ENCODE results near the gene CCNB2. TPM values are rescaled to one million over a fixed set of nuclear protein-coding genes. Genes with fewer than 3 reads are reported as not detected.

The CCNB2 gene
- total RNA-seq, 2 donors from 2014 or later, result 8.3 to 12.2 TPM

GRCh38 chr15:59104602-59104911 lies 389 bp upstream of the CCNB2 start:
- TF ChIP-seq CTCF (IDR thresholded peaks at IDR 0.05), result no peak
- TF ChIP-seq POLR2A (IDR thresholded peaks at IDR 0.05), result no peak
- no peak for TF ChIP-seq POLR2AphosphoS5 (IDR thresholded peaks at IDR 0.05)
- H3K27ac ChIP-seq, result peak overlapping the region; percentile 65 to 69
- no peaks in the 10 kb centered on the region for H3K9me3 ChIP-seq
- no peak for DNase-seq (ENCODE audit: low spot score)
- peak overlapping the region; percentile 50 to 72 for H3K4me3 ChIP-seq
- H3K4me1 ChIP-seq (replicated peaks), result no peaks in the 10 kb centered on the region
- WGBS, result under 1% methylated on average over 9 of the region's 9 CpGs
- intact Hi-C loops (cut with DNase I), result no loop called here
- H3K27me3 ChIP-seq (replicated peaks; ENCODE audit: insufficient read depth), result no peaks in the 10 kb centered on the region
- no peaks in the 10 kb centered on the region for H3K36me3 ChIP-seq

DNA sequence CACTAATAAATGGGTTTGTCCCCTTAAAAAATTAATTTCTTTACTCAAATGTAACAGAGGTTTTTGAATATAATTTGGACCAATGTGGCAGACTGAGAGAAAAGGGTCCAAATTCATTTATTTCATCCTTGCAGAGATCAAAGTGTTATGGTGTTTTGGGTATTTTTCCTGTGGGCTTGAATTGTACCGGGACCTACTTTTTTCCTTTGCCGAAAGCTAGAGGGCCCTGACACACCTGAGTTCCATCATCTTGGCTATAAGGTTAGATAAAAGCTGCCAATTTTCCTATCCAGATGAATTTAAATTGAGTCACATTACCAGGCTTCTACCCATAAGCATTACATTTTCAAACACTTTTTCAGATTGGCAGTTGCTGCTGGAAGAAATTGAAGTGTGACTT lies 908 bp downstream of the CCNB2 start:
- DNase-seq (ENCODE audit: low spot score), result no peak
- H3K4me3 ChIP-seq, result peak overlapping the region; percentile 50 to 72

GRCh38 chr15:59111251-59111650 lies 6.3 kb downstream of the CCNB2 start:
- intact Hi-C loops (cut with DNase I), result loop anchor here (2.0 kb wide), 1 partner anchor 28 kb away; no protein-coding TSS in a partner anchor
- TF ChIP-seq CTCF (IDR thresholded peaks at IDR 0.05) (no peak), POLR2AphosphoS5 (IDR thresholded peaks at IDR 0.05) (no peak)
- no peaks in the 10 kb centered on the region for H3K27me3 ChIP-seq (replicated peaks; ENCODE audit: insufficient read depth)
- DNase-seq (ENCODE audit: low spot score), result no peak
- 86% methylated on average over 4 of the region's 4 CpGs for WGBS
- no peaks in the 10 kb centered on the region for H3K9me3 ChIP-seq
- H3K4me1 ChIP-seq (replicated peaks), result no peaks in the 10 kb centered on the region
- no peaks in the 10 kb centered on the region for H3K36me3 ChIP-seq
- no peak overlapping the region for H3K27ac ChIP-seq
- H3K4me3 ChIP-seq, result no peak overlapping the region

More for the DNA sequence above, 908 bp downstream of the CCNB2 start:
- no peaks in the 10 kb centered on the region for H3K9me3 ChIP-seq
- H3K27me3 ChIP-seq (replicated peaks; ENCODE audit: insufficient read depth), result no peaks in the 10 kb centered on the region
- TF ChIP-seq POLR2A (IDR thresholded peaks at IDR 0.05) (no peak), CTCF (IDR thresholded peaks at IDR 0.05) (peak in 2 of 4 experiments; percentile 11 to 39)
- 42% methylated on average over 2 of the region's 2 CpGs for WGBS
- intact Hi-C loops (cut with DNase I), result no loop called here
- peak overlapping the region in 1 of 2 donors; percentile 69 for H3K27ac ChIP-seq
- no peaks in the 10 kb centered on the region for H3K4me1 ChIP-seq (replicated peaks)
- no peaks in the 10 kb centered on the region for H3K36me3 ChIP-seq

DNA sequence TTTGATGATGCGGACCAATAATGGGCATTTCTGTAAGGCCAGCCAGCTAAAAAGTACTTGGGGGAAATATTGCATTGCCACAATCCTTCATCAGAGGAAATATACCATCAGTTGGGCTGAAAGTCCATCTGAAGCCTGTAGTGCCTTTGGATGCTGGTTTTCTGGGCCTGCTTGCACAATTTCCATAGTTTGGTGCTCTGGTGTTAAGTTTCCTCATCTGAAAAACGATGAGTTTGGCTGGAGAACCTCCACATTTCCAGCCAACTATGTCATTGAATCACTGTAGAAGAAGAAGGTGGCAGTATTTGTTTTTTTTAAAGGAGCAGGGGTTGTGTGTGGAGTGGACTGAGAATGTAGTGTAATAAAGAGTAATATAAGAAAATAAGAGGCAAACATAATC lies 10.1 kb downstream of the CCNB2 start:
- H3K36me3 ChIP-seq, result no peaks in the 10 kb centered on the region
- TF ChIP-seq POLR2AphosphoS5 (IDR thresholded peaks at IDR 0.05), result no peak
- no peak for TF ChIP-seq POLR2A (IDR thresholded peaks at IDR 0.05)
- TF ChIP-seq CTCF (IDR thresholded peaks at IDR 0.05), result no peak
- no peak overlapping the region for H3K4me3 ChIP-seq
- no peaks in the 10 kb centered on the region for H3K4me1 ChIP-seq (replicated peaks)
- H3K9me3 ChIP-seq, result no peaks in the 10 kb centered on the region
- DNase-seq (ENCODE audit: low spot score), result no peak
- intact Hi-C loops (cut with DNase I), result no loop called here
- H3K27me3 ChIP-seq (replicated peaks; ENCODE audit: insufficient read depth), result no peaks in the 10 kb centered on the region
- no peak overlapping the region for H3K27ac ChIP-seq
- WGBS, result 59% methylated on average over 2 of the region's 2 CpGs

DNA sequence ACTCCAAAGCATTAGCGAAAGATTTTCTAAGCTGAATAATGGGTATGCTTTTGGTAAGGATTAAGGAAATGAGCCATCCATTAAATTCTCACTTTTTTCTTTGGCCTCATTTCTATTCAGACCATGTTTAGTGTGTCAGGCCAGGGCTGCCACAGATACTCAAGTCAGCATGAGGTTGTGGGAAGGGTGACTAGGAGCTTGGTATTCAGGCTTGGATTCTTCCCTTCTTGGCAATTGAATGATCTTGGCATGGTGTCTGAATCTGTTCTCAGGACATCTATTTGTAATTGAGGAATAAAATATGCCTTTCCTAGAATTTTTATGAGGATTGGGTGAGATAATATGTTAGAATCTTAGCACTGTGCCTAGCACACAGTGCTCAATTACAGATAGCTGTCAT lies 11.2 kb downstream of the CCNB2 start:
- 100% methylated on average over 1 of the region's 1 CpG for WGBS
- no peak for TF ChIP-seq CTCF (IDR thresholded peaks at IDR 0.05)
- Histone ChIP-seq H3K27ac (no peak overlapping the region), H3K27me3 (replicated peaks; ENCODE audit: insufficient read depth) (no peaks in the 10 kb centered on the region), H3K9me3 (no peaks in the 10 kb centered on the region), H3K4me1 (replicated peaks) (no peaks in the 10 kb centered on the region), H3K4me3 (no peak overlapping the region), H3K36me3 (no peaks in the 10 kb centered on the region)
- intact Hi-C loops (cut with DNase I), result no loop called here
- DNase-seq (ENCODE audit: low spot score), result no peak
